Transverse colon (tissue), 4 donors: ENCODE data around the gene GNA12.

ENCODE experiments used
- EP300 ChIP-seq: sonication (generic); formaldehyde crosslinking; IDR thresholded peaks from one replicate; pipeline ENCODE4 v1.6.1; 2017; ENCODE audit warnings: antibody characterized with exemption, low read depth
- POLR2A ChIP-seq: fragments of 450-650 bp; IDR thresholded peaks from one replicate; pipeline ENCODE4 v1.6.1; 2016; ENCODE audit warnings: antibody characterized with exemption, mild to moderate bottlenecking, moderate library complexity
- POLR2AphosphoS5 ChIP-seq, 3 donors: sonication (generic); formaldehyde crosslinking; IDR thresholded peaks; one replicate each; pipeline ENCODE4 v1.6.1; 2016; ENCODE audit warnings: antibody characterized with exemption in 3 of 3
- TF ChIP-seq, protein P1 (sequence below), 5 experiments: fragments of 200-600 bp in 3 of 5; fragments of 450-650 bp in 2 of 5; sonication (generic) in 3 of 5; IDR thresholded peaks; 1 replicate in 2 of 5; 2 replicates in 3 of 5; pipeline ENCODE4 v1.5.1; 2016 to 2017; ENCODE audit warnings: antibody characterized with exemption in 5 of 5, inconsistent platforms in 3 of 5, mild to moderate bottlenecking in 2 of 5, moderate library complexity in 1 of 5

- TF ChIP-seq, protein P1, sequence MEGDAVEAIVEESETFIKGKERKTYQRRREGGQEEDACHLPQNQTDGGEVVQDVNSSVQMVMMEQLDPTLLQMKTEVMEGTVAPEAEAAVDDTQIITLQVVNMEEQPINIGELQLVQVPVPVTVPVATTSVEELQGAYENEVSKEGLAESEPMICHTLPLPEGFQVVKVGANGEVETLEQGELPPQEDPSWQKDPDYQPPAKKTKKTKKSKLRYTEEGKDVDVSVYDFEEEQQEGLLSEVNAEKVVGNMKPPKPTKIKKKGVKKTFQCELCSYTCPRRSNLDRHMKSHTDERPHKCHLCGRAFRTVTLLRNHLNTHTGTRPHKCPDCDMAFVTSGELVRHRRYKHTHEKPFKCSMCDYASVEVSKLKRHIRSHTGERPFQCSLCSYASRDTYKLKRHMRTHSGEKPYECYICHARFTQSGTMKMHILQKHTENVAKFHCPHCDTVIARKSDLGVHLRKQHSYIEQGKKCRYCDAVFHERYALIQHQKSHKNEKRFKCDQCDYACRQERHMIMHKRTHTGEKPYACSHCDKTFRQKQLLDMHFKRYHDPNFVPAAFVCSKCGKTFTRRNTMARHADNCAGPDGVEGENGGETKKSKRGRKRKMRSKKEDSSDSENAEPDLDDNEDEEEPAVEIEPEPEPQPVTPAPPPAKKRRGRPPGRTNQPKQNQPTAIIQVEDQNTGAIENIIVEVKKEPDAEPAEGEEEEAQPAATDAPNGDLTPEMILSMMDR (IDR thresholded peaks at IDR 0.05): no peak
- TF ChIP-seq POLR2A (no peak), EP300 (no peak), POLR2AphosphoS5 (IDR thresholded peaks at IDR 0.05) (no peak)
Observed at GRCh38 chr7:2781636-2782035, 62.5 kb downstream of the GNA12 start.
